Measurements from ENCODE around the gene CAMK4. TPM values are rescaled to one million over a fixed set of nuclear protein-coding genes. Genes with fewer than 3 reads are reported as not detected.

The CAMK4 gene
- polyA plus RNA-seq, 1 donor (not counting 4 experiments of a cell fraction or from before 2014, with no cell fraction given) = 0.45 TPM

GRCh38 chr5:111278858-111279504, 54.8 kb downstream of the CAMK4 start:
- no peak for TF ChIP-seq EZH2 (IDR thresholded peaks at IDR 0.05; ENCODE audit: low read length)
- peak; percentile 82 to 90 (median 90) for TF ChIP-seq CTCF (optimal IDR thresholded peaks at IDR 0.05 in 1 of 3, IDR thresholded peaks at IDR 0.05 in 1 of 3, conservative IDR thresholded peaks at IDR 0.05 in 1 of 3; ENCODE audit: extremely low read depth in 1 of 3, insufficient read depth in 2 of 3, low read length in 3 of 3)
- Histone ChIP-seq H3K36me3 (ENCODE audit: control insufficient read depth in 2 of 2, extremely low read depth in 1 of 2, insufficient read depth in 2 of 2, low read length in 2 of 2) (no peaks in the 10 kb centered on the region), H3K4me2 (ENCODE audit: control insufficient read depth, extremely low read depth, insufficient read depth, low read depth, low read length) (no peak overlapping the region), H4K20me1 (ENCODE audit: control insufficient read depth, extremely low read depth, insufficient read depth, low read length) (no peaks in the 10 kb centered on the region), H2AFZ (ENCODE audit: control insufficient read depth, low read length) (peak overlapping the region; percentile 1), H3K27ac (ENCODE audit: control insufficient read depth, insufficient read depth, low read length) (no peak overlapping the region), H3K27me3 (ENCODE audit: control insufficient read depth, extremely low read depth, insufficient read depth, low read length) (no peaks in the 10 kb centered on the region), H3K4me3 (ENCODE audit: control insufficient read depth in 2 of 3, extremely low read depth in 1 of 3, insufficient read depth in 2 of 3, low read depth in 1 of 3, low read length in 3 of 3) (no peak overlapping the region), H3K9me1 (ENCODE audit: control insufficient read depth, extremely low read depth, insufficient read depth, low read length) (no peaks in the 10 kb centered on the region), H3K79me2 (ENCODE audit: control insufficient read depth, insufficient read depth, low read length) (no peaks in the 10 kb centered on the region), H3K4me1 (ENCODE audit: control insufficient read depth, extremely low read depth, insufficient read depth, low read length) (no peaks in the 10 kb centered on the region), H3K9ac (ENCODE audit: control insufficient read depth, extremely low read depth, insufficient read depth, low read length) (no peak overlapping the region), H3K9me3 (ENCODE audit: control insufficient read depth, low read depth, low read length) (no peaks in the 10 kb centered on the region)
- peak; percentile 76 for FAIRE-seq
- dilution Hi-C loops (cut with MboI; ENCODE audit: extremely low pct_ligation_motif_present, low sequenced_read_pairs) = no loop called here
- no peak for DNase-seq (ENCODE audit: low read depth, low spot score)

- Histone ChIP-seq H2AFZ (ENCODE audit: control insufficient read depth, low read length) (no peak overlapping the region), H3K27me3 (ENCODE audit: control insufficient read depth, extremely low read depth, insufficient read depth, low read length) (no peaks in the 10 kb centered on the region), H3K9me1 (ENCODE audit: control insufficient read depth, extremely low read depth, insufficient read depth, low read length) (no peaks in the 10 kb centered on the region), H3K36me3 (ENCODE audit: control insufficient read depth in 2 of 2, extremely low read depth in 1 of 2, insufficient read depth in 2 of 2, low read length in 2 of 2) (no peaks in the 10 kb centered on the region), H3K9ac (ENCODE audit: control insufficient read depth, extremely low read depth, insufficient read depth, low read length) (no peak overlapping the region), H3K27ac (ENCODE audit: control insufficient read depth, insufficient read depth, low read length) (no peak overlapping the region), H3K4me2 (ENCODE audit: control insufficient read depth, extremely low read depth, insufficient read depth, low read depth, low read length) (no peak overlapping the region), H3K79me2 (ENCODE audit: control insufficient read depth, insufficient read depth, low read length) (no peaks in the 10 kb centered on the region), H3K9me3 (ENCODE audit: control insufficient read depth, low read depth, low read length) (no peaks in the 10 kb centered on the region), H3K4me1 (ENCODE audit: control insufficient read depth, extremely low read depth, insufficient read depth, low read length) (no peaks in the 10 kb centered on the region), H4K20me1 (ENCODE audit: control insufficient read depth, extremely low read depth, insufficient read depth, low read length) (no peaks in the 10 kb centered on the region), H3K4me3 (ENCODE audit: control insufficient read depth in 2 of 3, extremely low read depth in 1 of 3, insufficient read depth in 2 of 3, low read depth in 1 of 3, low read length in 3 of 3) (no peak overlapping the region)
- no peak for DNase-seq (ENCODE audit: low read depth, low spot score)
- dilution Hi-C loops (cut with MboI; ENCODE audit: extremely low pct_ligation_motif_present, low sequenced_read_pairs) = no loop called here
- no peak for FAIRE-seq
- TF ChIP-seq CTCF (optimal IDR thresholded peaks at IDR 0.05 in 1 of 3, IDR thresholded peaks at IDR 0.05 in 1 of 3, conservative IDR thresholded peaks at IDR 0.05 in 1 of 3; ENCODE audit: extremely low read depth in 1 of 3, insufficient read depth in 2 of 3, low read length in 3 of 3) (no peak), EZH2 (IDR thresholded peaks at IDR 0.05; ENCODE audit: low read length) (no peak)
These were observed 56.2 kb downstream of the CAMK4 start for GRCh38 chr5:111280282-111280951.

Data from keratinocyte (primary cell).